Measurements from ENCODE around the gene WSCD1.

Gene WSCD1

GRCh38 chr17:6046931-6047330, 23.2 kb upstream of the WSCD1 start:
- Mint-ChIP-seq H3K27ac (no peak overlapping the region), H3K4me1 (ENCODE audit: low read depth) (no peaks in the 10 kb centered on the region)

DNA sequence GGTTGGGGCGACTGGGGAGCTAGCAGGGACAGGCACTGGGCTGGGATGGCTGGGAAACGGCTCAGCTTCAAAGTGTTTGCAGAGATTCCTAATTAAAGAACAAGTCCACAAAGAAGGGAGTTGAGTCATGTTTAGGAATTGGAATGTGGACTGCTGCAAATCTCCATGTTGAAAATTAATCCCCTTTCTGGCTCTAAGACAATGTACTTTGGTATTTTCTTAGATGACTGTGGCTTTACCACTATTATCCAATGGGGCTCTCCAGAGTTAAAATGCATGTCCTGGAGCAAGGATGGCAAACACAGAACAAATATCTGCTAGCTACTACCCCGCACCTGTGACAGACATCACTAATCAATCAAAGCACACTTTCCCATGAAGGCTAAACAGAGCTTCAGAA, 22.2 kb upstream of the WSCD1 start:
- Mint-ChIP-seq H3K27me3 (ENCODE audit: low read depth) (peaks cover 3% of the 10 kb centered on the region), H3K4me3 (no peak overlapping the region), H3K9me3 (no peaks in the 10 kb centered on the region), H3K4me1 (ENCODE audit: low read depth) (no peaks in the 10 kb centered on the region), H3K36me3 (ENCODE audit: low read depth) (no peaks in the 10 kb centered on the region), H3K27ac (no peak overlapping the region)

More at GRCh38 chr17:6046931-6047330, 23.2 kb upstream of the WSCD1 start:
- Mint-ChIP-seq H3K36me3 (ENCODE audit: low read depth) (no peaks in the 10 kb centered on the region), H3K4me3 (no peak overlapping the region), H3K9me3 (no peaks in the 10 kb centered on the region), H3K27me3 (ENCODE audit: low read depth) (no peaks in the 10 kb centered on the region)

DNA sequence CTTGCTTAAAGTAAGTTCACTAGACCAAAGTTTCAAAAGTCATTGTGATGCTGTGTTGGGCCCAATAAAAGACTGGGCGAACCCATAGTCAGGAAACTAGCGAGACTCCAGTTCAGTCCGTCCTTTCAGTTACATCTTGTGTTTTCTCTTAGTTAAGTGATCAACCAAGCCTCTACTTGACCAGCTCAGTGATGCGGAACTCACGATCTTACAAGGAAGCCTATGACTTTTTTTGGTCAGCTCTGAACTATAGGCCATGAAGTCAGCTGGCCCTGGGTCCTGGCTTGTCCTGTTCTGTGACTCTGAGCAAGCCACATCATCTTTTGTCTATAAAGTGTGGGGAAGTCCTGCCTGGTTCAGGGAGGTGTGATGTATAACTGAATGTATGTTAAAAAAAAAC, 21.7 kb upstream of the WSCD1 start:
- Mint-ChIP-seq H3K36me3 (ENCODE audit: low read depth) (no peaks in the 10 kb centered on the region), H3K4me3 (no peak overlapping the region)

DNA sequence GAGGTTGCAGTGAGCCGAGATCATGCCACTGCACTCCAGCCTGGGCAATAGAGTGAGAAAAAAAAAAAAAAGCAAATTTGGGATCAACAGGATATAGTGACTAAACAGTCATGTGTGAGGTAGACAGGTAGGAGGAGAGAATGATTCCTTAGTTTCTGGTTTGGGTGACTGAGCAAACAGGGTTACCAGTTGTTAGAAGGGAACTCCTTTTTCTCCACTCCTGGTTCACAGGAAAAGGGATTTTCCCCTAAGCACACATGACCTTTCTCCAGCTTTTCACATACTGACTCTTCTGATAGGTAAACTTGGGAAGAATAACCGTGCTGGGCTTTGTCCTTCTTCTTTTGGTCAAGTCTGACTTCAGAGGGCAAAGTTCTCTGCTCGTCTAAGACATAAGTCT, 17.3 kb upstream of the WSCD1 start:
- Mint-ChIP-seq H3K4me1 (ENCODE audit: low read depth) (no peaks in the 10 kb centered on the region), H3K9me3 (no peaks in the 10 kb centered on the region), H3K27me3 (ENCODE audit: low read depth) (peaks cover 5% of the 10 kb centered on the region), H3K36me3 (ENCODE audit: low read depth) (no peaks in the 10 kb centered on the region), H3K4me3 (no peak overlapping the region), H3K27ac (no peak overlapping the region)

More for the DNA sequence above, 21.7 kb upstream of the WSCD1 start:
- Mint-ChIP-seq H3K9me3 (no peaks in the 10 kb centered on the region), H3K27me3 (ENCODE audit: low read depth) (peaks cover 5% of the 10 kb centered on the region), H3K4me1 (ENCODE audit: low read depth) (no peaks in the 10 kb centered on the region), H3K27ac (no peak overlapping the region)

GRCh38 chr17:6054372-6054771, 15.8 kb upstream of the WSCD1 start:
- Mint-ChIP-seq H3K9me3 (no peaks in the 10 kb centered on the region), H3K4me1 (ENCODE audit: low read depth) (no peaks in the 10 kb centered on the region), H3K27me3 (ENCODE audit: low read depth) (peaks cover 5% of the 10 kb centered on the region), H3K36me3 (ENCODE audit: low read depth) (no peaks in the 10 kb centered on the region), H3K27ac (no peak overlapping the region), H3K4me3 (no peak overlapping the region)

GRCh38 chr17:6056104-6056503, 14.1 kb upstream of the WSCD1 start:
- no peaks in the 10 kb centered on the region for H3K36me3 Mint-ChIP-seq (ENCODE audit: low read depth)
- no peak overlapping the region for H3K27ac Mint-ChIP-seq
- H3K4me3 Mint-ChIP-seq, result no peak overlapping the region
- peaks cover 5% of the 10 kb centered on the region for H3K27me3 Mint-ChIP-seq (ENCODE audit: low read depth)
- no peaks in the 10 kb centered on the region for H3K9me3 Mint-ChIP-seq
- no peaks in the 10 kb centered on the region for H3K4me1 Mint-ChIP-seq (ENCODE audit: low read depth)

GRCh38 chr17:6057562-6057961, 12.6 kb upstream of the WSCD1 start:
- H3K4me1 Mint-ChIP-seq (ENCODE audit: low read depth), result no peaks in the 10 kb centered on the region

GRCh38 chr17:6059406-6059805, 10.8 kb upstream of the WSCD1 start:
- no peaks in the 10 kb centered on the region for H3K27me3 Mint-ChIP-seq (ENCODE audit: low read depth)
- no peak overlapping the region for H3K4me3 Mint-ChIP-seq
- H3K27ac Mint-ChIP-seq, result no peak overlapping the region
- H3K4me1 Mint-ChIP-seq (ENCODE audit: low read depth), result no peaks in the 10 kb centered on the region
- no peaks in the 10 kb centered on the region for H3K36me3 Mint-ChIP-seq (ENCODE audit: low read depth)
- no peaks in the 10 kb centered on the region for H3K9me3 Mint-ChIP-seq

More at GRCh38 chr17:6057562-6057961, 12.6 kb upstream of the WSCD1 start:
- H3K27me3 Mint-ChIP-seq (ENCODE audit: low read depth), result peaks cover 5% of the 10 kb centered on the region
- no peak overlapping the region for H3K27ac Mint-ChIP-seq
- H3K4me3 Mint-ChIP-seq, result no peak overlapping the region
- no peaks in the 10 kb centered on the region for H3K36me3 Mint-ChIP-seq (ENCODE audit: low read depth)
- no peaks in the 10 kb centered on the region for H3K9me3 Mint-ChIP-seq

DNA sequence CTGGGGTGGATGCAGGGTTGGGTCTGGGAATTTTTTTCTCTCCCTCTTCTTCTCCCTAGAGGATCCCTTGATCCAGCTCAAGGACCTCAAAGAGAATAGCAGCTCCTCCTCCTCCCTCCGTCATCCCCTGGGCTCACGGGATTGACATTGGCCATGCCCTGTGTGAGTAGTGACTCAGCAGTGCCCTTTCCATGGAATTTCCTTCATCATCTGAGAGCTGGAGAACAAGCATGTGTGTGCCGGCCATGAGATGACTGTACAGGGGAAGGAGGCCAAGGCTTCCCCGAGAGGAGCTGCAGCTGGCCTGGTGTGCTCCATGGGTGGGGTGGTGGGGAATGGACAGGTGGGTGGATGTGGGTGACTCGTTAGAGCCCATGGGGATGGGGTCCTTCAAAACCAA, 8.9 kb upstream of the WSCD1 start:
- H3K36me3 Mint-ChIP-seq (ENCODE audit: low read depth), result no peaks in the 10 kb centered on the region
- no peak overlapping the region for H3K4me3 Mint-ChIP-seq
- no peaks in the 10 kb centered on the region for H3K9me3 Mint-ChIP-seq
- H3K27ac Mint-ChIP-seq, result no peak overlapping the region
- no peaks in the 10 kb centered on the region for H3K4me1 Mint-ChIP-seq (ENCODE audit: low read depth)
- H3K27me3 Mint-ChIP-seq (ENCODE audit: low read depth), result peaks cover 4% of the 10 kb centered on the region

DNA sequence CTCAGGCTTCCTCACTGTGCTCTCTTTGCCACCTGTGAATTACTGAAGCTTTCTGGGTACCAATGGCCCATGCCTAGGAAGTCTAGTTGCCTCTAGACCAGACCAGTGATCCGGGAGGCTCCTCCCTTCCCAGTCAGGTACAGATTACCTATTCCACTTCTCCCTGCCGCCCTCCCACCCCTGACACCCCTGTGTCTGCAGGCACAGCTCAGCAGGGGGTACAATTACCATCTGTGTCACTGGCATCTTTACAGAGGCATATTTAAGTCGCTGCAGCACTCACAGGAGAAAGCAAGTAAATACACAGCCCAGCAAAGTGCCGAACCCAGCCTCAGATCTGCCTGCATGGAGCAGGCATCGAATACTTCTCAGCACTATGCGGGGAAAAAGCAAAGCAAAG, 5.3 kb upstream of the WSCD1 start:
- Mint-ChIP-seq H3K9me3 (no peaks in the 10 kb centered on the region), H3K36me3 (ENCODE audit: low read depth) (peaks cover 3% of the 10 kb centered on the region), H3K27me3 (ENCODE audit: low read depth) (peaks cover 31% of the 10 kb centered on the region), H3K27ac (no peak overlapping the region), H3K4me3 (no peak overlapping the region), H3K4me1 (ENCODE audit: low read depth) (peaks cover 5% of the 10 kb centered on the region)

- Mint-ChIP-seq H3K4me1 (ENCODE audit: low read depth) (peaks cover 6% of the 10 kb centered on the region), H3K27me3 (ENCODE audit: low read depth) (peaks cover 33% of the 10 kb centered on the region), H3K27ac (no peak overlapping the region), H3K9me3 (no peaks in the 10 kb centered on the region), H3K4me3 (no peak overlapping the region), H3K36me3 (ENCODE audit: low read depth) (peaks cover 3% of the 10 kb centered on the region)
Measured at GRCh38 chr17:6065351-6065750, 4.8 kb upstream of the WSCD1 start.

DNA sequence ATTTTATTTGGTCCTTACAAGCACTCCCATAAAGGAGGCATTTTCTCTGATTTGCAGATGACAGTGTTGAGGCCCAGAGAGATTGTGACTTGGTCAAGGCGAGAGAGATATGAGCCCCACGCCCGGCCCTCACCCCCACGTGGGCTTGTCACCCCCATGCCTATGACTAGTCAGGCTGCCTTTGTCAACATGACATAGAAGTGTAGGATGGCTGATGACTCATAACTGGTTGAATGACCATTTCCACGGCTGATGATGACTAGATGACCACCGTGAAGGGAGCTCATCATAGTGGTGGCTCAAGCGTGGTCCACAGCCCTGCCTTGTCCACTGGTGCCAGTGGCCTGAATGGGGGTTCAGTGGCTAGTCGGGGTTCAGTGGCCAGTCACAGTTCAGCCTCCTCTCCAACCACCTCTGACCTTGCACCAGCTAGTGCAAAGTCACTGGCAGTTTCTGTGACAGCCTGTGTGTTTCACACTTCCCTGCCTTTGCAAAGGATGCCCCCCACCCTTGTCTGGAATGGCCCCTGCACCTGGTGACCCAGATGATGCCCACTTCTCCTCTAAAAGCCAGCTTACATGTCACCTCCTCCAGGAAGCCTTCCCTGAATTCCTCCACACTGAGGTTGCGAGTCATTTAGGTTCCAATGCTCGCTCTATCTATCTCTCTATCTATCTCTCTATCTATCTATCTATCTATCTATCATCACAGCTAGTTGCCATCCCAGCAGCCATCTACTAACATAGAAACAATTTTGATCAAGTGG, 3.8 kb upstream of the WSCD1 start:
- H3K9me3 Mint-ChIP-seq, result no peaks in the 10 kb centered on the region
- H3K4me1 Mint-ChIP-seq (ENCODE audit: low read depth), result peaks cover 6% of the 10 kb centered on the region
- no peak overlapping the region for H3K27ac Mint-ChIP-seq
- peaks cover 38% of the 10 kb centered on the region for H3K27me3 Mint-ChIP-seq (ENCODE audit: low read depth)
- H3K36me3 Mint-ChIP-seq (ENCODE audit: low read depth), result peaks cover 3% of the 10 kb centered on the region
- H3K4me3 Mint-ChIP-seq, result no peak overlapping the region

GRCh38 chr17:6067060-6067459, 3.1 kb upstream of the WSCD1 start:
- Mint-ChIP-seq H3K4me3 (no peak overlapping the region), H3K27ac (no peak overlapping the region), H3K9me3 (no peaks in the 10 kb centered on the region), H3K36me3 (ENCODE audit: low read depth) (peaks cover 3% of the 10 kb centered on the region), H3K4me1 (ENCODE audit: low read depth) (peaks cover 6% of the 10 kb centered on the region), H3K27me3 (ENCODE audit: low read depth) (peaks cover 45% of the 10 kb centered on the region)

GRCh38 chr17:6070430-6070912, 292 bp downstream of the WSCD1 start:
- no peak overlapping the region for H3K4me3 Mint-ChIP-seq
- peaks cover 56% of the 10 kb centered on the region for H3K27me3 Mint-ChIP-seq (ENCODE audit: low read depth)
- peaks cover 3% of the 10 kb centered on the region for H3K36me3 Mint-ChIP-seq (ENCODE audit: low read depth)

DNA sequence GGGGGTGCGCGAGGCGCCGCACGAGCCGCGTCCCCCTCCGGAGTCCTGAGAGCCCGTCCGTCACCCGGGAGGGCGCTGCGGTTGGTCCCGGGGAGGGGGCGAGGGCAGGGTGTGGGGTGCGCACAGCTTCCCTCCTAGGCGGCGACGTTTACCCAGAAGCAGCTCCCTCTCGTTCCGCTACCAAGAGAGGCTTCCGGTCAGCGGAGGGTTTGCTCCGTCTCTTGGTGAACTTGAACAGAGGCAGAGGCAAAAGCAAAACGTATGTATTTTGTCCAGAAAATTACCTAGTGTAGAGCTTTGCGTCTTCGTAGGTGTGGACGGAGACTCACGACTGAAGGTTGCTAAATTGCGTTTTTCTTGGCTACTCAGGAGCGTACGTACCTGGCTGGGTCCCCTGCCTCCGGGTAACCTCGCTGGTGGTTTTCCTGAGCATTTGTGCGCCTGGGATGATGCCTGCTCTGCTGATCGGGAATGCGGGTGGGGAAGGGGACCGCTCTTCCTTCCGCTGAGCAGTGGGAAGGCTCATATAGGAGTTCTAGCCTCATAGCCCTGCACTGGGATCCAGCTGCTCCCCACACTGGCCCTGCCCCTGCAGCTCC, 833 bp downstream of the WSCD1 start:
- Mint-ChIP-seq H3K27me3 (ENCODE audit: low read depth) (peaks cover 52% of the 10 kb centered on the region), H3K27ac (no peak overlapping the region), H3K9me3 (no peaks in the 10 kb centered on the region), H3K4me3 (no peak overlapping the region), H3K4me1 (ENCODE audit: low read depth) (peaks cover 6% of the 10 kb centered on the region), H3K36me3 (ENCODE audit: low read depth) (peaks cover 3% of the 10 kb centered on the region)

More at GRCh38 chr17:6070430-6070912, 292 bp downstream of the WSCD1 start:
- Mint-ChIP-seq H3K27ac (no peak overlapping the region), H3K4me1 (ENCODE audit: low read depth) (peaks cover 6% of the 10 kb centered on the region), H3K9me3 (no peaks in the 10 kb centered on the region)
